ENCODE results near the gene COX17.

DNA sequence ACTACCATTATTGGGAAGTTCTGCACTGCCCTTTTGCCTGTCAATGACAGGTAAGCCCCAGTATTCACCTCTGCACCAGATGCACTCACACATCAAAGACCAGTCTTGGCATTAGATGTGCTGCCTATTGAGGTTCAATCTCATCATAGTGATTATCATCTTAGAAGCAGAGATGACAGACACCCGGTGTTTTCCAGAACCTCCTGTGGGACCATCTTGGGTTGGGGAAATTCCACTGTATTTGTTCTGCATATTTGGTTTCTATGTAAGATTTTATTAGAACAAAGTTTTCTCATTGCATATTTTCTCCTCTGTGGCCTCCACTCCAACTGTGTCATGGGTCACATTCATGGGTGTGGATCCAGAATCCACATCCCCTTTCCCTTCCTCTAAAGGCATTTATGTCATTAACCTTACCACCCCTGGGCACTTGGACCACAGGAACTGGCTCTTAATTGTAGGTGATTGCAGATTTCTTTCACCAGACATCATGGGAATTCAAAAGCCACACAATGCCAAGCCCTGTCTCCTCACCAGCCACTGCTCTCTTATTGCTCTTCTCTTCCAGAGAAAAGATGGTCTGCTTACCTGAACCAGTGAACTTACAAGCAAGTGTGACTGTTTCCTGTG lies 48.3 kb downstream of the COX17 start:
- TF ChIP-seq CTCF (IDR thresholded peaks at IDR 0.05; ENCODE audit: borderline replicate concordance, extremely low read depth, low read length, poor library complexity, severe bottlenecking) (no peak), EZH2 (IDR thresholded peaks at IDR 0.05; ENCODE audit: borderline replicate concordance, low read depth, low read length, severe bottlenecking) (no peak)
